ENCODE measurements around the gene MXRA7.

MXRA7 gene

GRCh38 chr17:76695059-76695831 lies 15.5 kb downstream of the MXRA7 start:
- no peak for DNase-seq

DNA sequence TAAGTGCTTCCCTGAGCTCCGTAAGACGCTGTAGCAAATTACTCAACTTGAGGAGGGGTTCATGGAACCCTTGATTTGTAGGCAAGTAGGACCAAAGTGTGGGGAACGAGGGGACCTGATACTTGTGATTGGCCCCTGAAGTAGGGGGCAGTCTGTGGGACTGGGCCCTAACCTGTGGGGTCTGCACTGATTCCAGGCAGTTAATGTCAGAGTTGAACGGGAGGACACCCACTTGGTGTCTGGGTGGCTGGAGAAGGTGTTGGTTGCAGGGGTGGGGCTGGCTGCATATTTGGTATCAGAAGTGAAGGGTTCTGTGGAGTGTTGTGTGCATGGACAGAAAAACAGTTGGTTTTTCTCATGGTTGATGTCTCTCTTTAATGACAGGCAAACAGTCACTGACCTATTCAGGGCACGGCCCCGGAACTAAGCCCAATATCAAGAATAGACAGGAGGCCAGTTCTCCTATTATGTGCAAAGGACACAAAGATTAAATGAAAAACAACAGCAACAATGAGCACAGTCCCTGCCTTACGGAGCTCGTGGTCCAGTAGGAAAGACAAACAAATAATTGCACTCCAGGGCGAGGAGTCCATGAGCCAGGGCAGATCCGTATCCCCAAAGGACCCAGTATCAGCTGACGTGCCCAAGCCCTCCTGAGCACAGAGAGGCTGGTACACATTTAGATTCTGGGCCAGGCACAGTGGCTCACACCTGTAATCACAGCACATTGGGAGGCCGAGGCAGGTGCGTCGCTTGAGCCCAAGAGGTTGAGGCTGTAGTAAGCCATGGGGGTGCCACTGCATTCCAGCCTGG lies 19.2 kb downstream of the MXRA7 start:
- DNase-seq, result no peak

DNA sequence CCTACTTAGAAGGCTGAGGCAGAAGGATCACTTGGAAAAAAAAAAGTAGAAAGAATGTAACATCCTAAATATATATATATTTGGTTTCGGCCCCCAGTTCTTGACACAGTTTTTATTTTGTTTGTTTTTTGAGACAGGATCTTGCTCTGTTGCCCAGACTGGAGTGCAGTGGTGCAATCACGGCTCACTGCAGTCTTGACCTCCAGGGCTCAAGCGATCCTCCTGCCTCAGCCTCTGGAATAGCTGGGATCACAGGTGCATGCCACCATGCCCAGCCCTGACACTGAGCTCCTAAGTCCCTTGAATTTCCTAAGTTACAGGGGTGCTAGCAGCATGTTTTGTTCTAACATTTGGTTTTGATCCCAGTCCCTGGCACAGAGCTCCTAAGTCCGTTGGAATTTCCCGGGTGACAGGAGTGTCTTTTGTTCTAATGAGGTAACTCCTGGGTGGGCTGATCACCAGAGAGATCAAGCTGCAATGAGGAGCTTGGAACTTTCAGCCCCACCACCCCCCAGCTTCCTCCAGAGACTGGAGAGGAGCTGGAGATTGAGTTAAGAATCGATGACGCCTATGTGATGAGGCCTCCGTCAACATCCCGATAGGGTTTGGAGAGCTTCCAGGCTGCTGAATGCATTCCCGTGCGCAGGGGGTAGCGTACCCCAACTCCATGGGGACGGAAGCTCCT lies 20.0 kb downstream of the MXRA7 start:
- no peak for DNase-seq

DNA sequence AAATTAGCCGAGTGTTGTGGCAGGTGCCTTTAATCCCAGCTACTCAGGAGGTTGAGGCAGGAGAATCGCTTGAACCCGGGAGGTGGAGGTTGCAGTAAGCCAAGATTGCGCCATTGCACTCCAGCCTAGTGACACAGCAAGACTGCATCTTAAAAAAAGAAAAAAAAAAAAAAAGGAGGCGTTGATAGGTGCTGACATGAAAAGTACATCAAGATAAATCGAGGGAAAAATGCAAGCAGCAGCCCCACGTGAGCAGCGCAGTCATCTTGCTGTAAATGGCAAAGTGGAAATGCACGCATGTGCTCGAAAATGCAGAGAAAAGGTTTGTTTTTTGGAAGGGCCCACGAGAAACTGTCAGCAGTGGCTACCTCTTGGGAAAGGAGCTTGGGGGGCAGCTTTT lies 20.9 kb downstream of the MXRA7 start:
- no peak for DNase-seq

- DNase-seq, result no peak
These were observed 22.6 kb downstream of the MXRA7 start for GRCh38 chr17:76688165-76688622.

- DNase-seq, result no peak
These were observed 23.2 kb downstream of the MXRA7 start for GRCh38 chr17:76687298-76688164.

GRCh38 chr17:76686538-76687297 lies 24.0 kb downstream of the MXRA7 start:
- DNase-seq, result no peak

DNA sequence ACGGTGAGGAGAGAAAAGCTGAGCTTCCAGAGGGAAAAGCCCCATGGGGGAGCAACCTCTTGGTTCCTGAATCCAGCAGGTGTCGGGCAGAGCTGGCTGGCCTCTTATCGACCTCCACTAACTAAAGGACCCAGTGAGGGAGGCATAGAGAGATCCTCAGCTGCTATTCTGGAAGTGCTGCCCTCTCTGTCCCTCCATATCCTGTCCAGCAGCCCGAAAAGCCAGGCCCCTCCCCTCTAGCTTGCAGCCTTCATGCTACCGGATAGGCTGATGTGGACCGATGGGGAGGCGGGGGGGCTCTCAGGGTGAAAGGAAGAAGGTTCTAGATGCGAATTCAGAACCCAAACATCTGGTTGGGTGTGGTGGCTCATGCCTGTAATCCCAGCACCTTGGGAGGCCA lies 24.9 kb downstream of the MXRA7 start:
- DNase-seq, result no peak

- no peak for DNase-seq
These were observed 25.4 kb downstream of the MXRA7 start for GRCh38 chr17:76685366-76685765.

- no peak for DNase-seq
These were observed 26.0 kb downstream of the MXRA7 start for GRCh38 chr17:76684756-76685155.

DNA sequence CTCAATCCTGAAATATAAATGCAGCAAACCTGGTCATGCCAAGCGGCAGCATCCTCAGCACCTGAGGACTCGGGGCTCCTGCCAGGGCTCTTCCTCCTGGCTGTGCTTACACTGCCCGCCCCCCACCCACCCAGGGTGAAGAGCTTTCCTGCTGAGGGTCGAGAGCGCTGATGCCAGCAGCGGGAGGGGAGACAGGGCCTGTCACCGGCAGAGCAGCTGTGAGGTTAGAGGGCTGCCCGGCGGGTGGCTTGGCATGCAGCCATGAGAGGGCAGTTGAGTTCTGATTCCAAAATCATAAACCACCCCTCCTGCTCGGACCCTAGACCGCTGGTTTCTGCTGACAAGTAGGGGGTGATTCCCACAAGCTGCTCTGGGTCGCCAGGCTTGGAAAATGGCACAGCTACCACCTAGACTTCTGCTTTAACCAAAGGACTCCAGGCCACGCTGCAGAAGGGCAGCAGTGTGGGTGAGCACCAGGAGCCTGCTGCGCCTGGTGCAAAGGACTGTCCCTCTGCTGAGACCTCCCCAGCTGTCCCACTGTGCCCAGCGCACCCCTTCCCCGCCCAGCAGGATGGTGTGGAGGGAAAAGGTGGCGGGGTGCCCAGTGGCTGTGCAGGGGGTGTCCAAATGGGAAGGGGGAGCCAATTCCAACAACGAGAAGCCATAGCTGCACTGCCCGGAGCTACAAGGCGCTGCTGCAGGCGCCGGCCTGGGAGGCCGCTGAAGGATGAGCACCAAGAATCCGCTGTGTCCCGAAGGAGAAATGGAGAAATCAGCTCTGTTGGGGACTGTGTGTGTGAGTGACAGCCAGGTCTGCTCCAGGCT lies 26.6 kb downstream of the MXRA7 start:
- DNase-seq, result no peak

- DNase-seq, result no peak
These were observed 27.6 kb downstream of the MXRA7 start for GRCh38 chr17:76683011-76683755.

GRCh38 chr17:76682296-76682695 lies 28.5 kb downstream of the MXRA7 start:
- DNase-seq, result no peak

GRCh38 chr17:76681222-76682137 lies 29.3 kb downstream of the MXRA7 start:
- peak; percentile 8 for DNase-seq

DNA sequence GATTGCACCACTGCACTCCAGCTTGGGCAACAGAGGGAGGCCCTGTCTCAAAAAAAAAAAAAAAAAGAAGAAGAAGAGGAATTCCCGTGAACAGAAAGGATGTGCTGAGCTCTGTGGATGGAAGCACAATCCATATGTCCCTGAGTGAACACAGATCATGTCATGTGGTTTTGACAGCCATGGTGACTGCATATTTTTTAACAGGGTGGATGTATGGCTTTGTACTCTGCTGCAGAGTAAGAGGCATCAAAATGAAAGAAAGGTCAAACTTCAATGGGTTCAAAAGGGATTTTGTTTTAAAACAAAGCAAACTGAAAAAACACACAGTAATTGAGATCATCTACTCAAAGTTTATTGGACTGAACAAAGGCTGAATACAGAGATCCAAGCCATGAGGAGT lies 31.5 kb downstream of the MXRA7 start:
- no peak for DNase-seq

GRCh38 chr17:76678330-76678729 lies 32.4 kb downstream of the MXRA7 start:
- DNase-seq, result no peak

GRCh38 chr17:76677406-76677805 lies 33.4 kb downstream of the MXRA7 start:
- DNase-seq, result no peak

DNA sequence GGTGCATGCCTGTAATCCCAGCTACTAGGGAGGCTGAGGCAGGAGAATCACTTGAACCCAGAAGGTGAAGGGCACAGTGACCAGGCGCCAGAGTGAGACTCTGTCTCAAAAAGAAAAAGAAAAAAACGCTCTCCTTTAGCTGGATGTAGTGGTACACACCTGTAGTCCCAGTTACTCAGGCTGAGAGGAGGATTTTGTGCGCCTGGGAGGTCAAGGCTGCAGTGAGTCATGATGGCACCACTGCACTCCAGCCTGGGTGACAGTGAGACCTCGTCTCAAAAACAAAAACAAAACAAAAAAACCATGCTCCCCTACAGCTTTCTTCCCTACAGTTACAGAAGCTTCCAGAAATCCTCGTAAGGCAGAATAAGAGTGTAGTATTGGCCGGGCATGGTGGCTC lies 34.1 kb downstream of the MXRA7 start:
- no peak for DNase-seq

- DNase-seq, result no peak
These were observed 35.1 kb downstream of the MXRA7 start for GRCh38 chr17:76675648-76676047.
